ENCODE data around the gene MGME1. TPM values are rescaled to one million over a fixed set of nuclear protein-coding genes. Genes with fewer than 3 reads are reported as not detected.

Gene MGME1
- total and polyA plus RNA-seq, 2 of the 13 experiments (the other 11 are each of a cell fraction or from before 2014, with no cell fraction given), result 36.7 to 66.6 TPM

- peak; percentile 49; the same call in 1 of the 2 replicates for TF ChIP-seq ZNF513 (CRISPR knock-in tag; conservative IDR thresholded peaks at IDR 0.05)
- TF ChIP-seq MZF1 (CRISPR knock-in tag; IDR thresholded peaks at IDR 0.05; ENCODE audit: borderline replicate concordance), result no peak
- no peak for TF ChIP-seq ATM (IDR thresholded peaks at IDR 0.05; ENCODE audit: borderline replicate concordance)
- TF ChIP-seq SNAPC5 (CRISPR knock-in tag; IDR thresholded peaks at IDR 0.05; ENCODE audit: borderline replicate concordance), result peak; percentile 82; the same call in 1 of the 2 replicates
- 0 out of 2 replicates have a peak, but pooled peaks have one; percentile 43 for TF ChIP-seq ZNF432 (CRISPR knock-in tag; IDR thresholded peaks at IDR 0.05; ENCODE audit: borderline replicate concordance)
- TF ChIP-seq ZKSCAN5 (CRISPR knock-in tag; IDR thresholded peaks at IDR 0.05), result peak; percentile 66; the same call in 1 of the 2 replicates
- peak; percentile 99 for TF ChIP-seq ATF7 (IDR thresholded peaks at IDR 0.05)
- peak; percentile 95 for TF ChIP-seq ATF7 (CRISPR knock-in tag; IDR thresholded peaks at IDR 0.05)
- TF ChIP-seq ETV6 (CRISPR knock-in tag; conservative IDR thresholded peaks at IDR 0.05), result peak; percentile 43; the same call in 1 of the 2 replicates
- TF ChIP-seq ZNF644 (CRISPR knock-in tag; IDR thresholded peaks at IDR 0.05; ENCODE audit: low read depth), result no peak; the same call in 1 of the 2 replicates
- peak; percentile 97 for TF ChIP-seq JARID2 (CRISPR knock-in tag; IDR thresholded peaks at IDR 0.05; ENCODE audit: insufficient replicate concordance)
- peak; percentile 97 for TF ChIP-seq ZNF776 (CRISPR knock-in tag; IDR thresholded peaks at IDR 0.05)
- no peak for TF ChIP-seq RFX3 (CRISPR knock-in tag; IDR thresholded peaks at IDR 0.05)
- peak; percentile 59 for TF ChIP-seq SKI (IDR thresholded peaks at IDR 0.05; ENCODE audit: partially characterized antibody)
- TF ChIP-seq EZH2 (conservative IDR thresholded peaks at IDR 0.05; ENCODE audit: low read depth, low read length), result no peak
- TF ChIP-seq ZMYM3 (CRISPR knock-in tag; IDR thresholded peaks at IDR 0.05), result peak; percentile 28; the same call in 1 of the 2 replicates
- no peak for TF ChIP-seq NBN (conservative IDR thresholded peaks at IDR 0.05)
- no peak; the same call in 1 of the 2 replicates for TF ChIP-seq FOXK2 (IDR thresholded peaks at IDR 0.05)
- no peak for TF ChIP-seq FOXA1 (IDR thresholded peaks at IDR 0.05)
- TF ChIP-seq FOXA1 (CRISPR knock-in tag; IDR thresholded peaks at IDR 0.05), result peak; percentile 59
- TF ChIP-seq ARID2 (CRISPR knock-in tag; IDR thresholded peaks at IDR 0.05; ENCODE audit: borderline replicate concordance), result peak; percentile 97
- TF ChIP-seq ZSCAN20 (CRISPR knock-in tag; IDR thresholded peaks at IDR 0.05; ENCODE audit: borderline replicate concordance), result peak; percentile 28; the same call in 1 of the 2 replicates
- peak; percentile 69 for TF ChIP-seq ZFYVE20 (CRISPR knock-in tag; IDR thresholded peaks at IDR 0.05; ENCODE audit: borderline replicate concordance, low read depth)
- TF ChIP-seq NFE2 (CRISPR knock-in tag; IDR thresholded peaks at IDR 0.05), result no peak
- TF ChIP-seq ZNF564 (CRISPR knock-in tag; IDR thresholded peaks at IDR 0.05), result peak; percentile 92; the same call in 1 of the 2 replicates
- 0 out of 2 replicates have a peak, but pooled peaks have one; percentile 85 for TF ChIP-seq ZBTB44 (CRISPR knock-in tag; IDR thresholded peaks at IDR 0.05)
- peak; percentile 75; the same call in 1 of the 2 replicates for TF ChIP-seq ARID3A (IDR thresholded peaks at IDR 0.05; ENCODE audit: low read depth, low read length)
Measured at GRCh38 chr20:17968366-17969277, at the start of gene MGME1, which contains the start of gene SNX5 (continued).

Data from HepG2 (cell line).